GM18868 (cell line): ENCODE data around the gene SCNN1G.
"Not testable (repeated sequence)": the region's sequence is repeated elsewhere in the genome, so short reads cannot be mapped to it uniquely, and the experiment has no call there.

Source experiments
- ATAC-seq: cut with Tn5 transposase; IDR thresholded peaks from one replicate; pipeline ENCODE4 v1.9.1; 2021; ENCODE audit warnings: mild to moderate bottlenecking, moderate library complexity; ENCODE audit not compliant: unreplicated experiment

Gene SCNN1G

DNA sequence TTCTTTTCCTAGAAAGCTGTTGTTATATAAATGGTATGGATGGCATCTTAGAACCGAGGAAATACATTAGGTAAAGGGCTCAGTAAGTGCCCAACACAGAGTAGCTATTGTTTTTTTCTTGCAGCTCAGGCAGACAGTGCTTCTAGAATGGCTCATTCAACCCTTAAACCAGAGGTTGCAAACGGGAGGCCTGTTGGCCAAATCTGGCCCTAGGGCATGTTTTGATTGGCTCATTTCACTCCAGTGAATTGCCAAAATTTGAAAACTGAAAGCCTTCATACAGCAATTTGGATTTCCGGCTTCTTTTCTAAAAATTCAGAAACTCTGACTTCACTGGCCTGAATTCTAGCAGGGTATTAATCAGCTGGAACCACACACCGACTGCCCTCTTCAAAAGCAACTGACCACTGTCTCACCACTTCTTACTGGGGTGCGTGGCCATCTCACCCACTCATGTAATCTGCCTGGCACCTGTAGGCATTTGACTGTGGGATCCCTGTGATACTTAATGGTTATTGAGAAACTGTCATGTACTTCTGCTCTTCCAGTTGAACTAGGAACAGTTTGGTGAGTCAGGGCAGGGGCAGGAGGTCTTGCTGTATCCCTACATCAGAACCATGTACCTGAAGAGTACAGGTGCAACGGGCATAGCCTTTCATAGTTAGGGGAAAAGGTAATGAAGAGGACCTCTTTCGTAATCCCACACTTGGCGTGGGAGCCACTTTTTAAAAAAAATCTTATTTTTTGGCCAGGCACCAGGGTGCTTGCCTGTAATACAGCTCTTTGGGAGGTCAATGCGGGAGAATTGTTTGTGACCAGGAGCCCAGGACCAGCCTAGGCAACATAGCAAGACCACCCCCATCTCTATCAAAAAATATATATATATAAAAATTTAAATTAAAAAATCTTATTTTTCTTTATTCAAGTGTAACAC is 66.0 kb downstream of the SCNN1G start:
- ATAC-seq = no peak

DNA sequence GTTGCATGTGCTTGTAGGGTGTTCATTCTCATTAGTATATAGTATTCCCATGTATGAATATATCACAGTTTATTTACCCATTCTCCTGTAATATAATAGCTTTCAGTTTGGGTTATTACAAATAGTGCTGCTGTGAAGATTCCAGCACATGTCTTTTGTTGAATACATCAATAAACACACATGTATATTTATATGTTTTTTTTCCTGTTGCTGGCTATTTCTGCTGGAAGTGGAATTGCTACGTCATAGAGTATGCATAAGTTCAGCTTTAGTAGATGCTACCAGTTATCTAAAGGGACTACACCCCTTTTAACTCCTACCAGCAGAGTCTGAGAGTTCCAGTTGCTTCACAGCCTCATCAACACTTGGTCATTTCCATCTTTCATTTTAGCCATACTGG is 67.3 kb downstream of the SCNN1G start:
- ATAC-seq = no peak

DNA sequence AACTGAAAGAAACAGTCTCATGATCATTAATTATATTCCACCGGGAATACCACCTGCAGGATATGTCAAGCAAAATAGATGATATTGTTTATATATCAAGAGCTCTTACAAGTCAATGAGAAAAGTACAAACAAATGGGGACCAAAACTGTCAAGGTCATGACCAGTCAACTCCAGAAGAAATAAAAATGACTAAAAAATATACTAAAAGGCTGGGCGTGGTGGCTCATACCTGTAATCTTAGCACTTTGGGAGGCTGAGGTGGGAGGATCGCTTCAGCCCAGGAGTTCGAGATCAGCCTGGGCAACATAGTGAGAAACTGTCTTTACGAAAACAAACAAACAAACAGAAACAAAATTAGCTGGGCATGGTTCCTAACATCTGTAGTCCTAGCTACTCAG is 69.8 kb downstream of the SCNN1G start:
- no peak for ATAC-seq

DNA sequence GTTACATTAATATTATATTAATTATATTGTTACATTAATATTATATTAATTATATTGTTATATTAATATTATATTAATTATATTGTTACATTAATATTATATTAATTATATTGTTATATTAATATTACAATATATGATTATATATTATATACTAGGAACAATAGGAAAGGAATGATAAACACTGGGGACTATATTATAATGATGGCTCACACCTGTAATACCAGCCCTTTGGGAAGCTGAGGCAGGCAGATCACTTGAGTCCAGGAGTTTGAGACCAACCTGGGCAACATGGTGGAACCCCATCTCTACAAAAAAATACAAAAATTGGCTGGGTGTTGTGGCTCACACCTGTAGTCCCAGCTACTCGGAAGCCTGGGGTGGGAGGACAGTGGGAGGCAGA is 71.1 kb downstream of the SCNN1G start:
- ATAC-seq = not testable (repeated sequence)

DNA sequence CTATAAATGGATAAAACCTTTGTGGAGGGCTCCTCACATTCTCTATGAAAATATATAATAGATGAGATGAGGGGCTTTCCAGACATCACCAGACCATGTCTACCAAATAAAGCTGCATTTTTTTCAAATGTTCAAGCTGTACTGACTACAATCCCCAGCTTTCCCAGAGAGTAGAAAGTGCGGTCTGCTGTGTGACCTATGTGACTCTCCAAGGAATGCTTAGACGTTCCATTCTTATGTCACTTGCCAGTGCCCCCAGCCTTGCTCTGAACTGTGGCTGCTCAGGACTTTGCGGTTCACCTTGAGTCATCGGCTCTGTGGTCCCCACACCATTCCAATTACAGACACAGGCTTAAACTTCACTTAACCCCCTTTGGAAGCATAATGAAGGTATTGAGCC is 71.8 kb downstream of the SCNN1G start:
- no peak for ATAC-seq

DNA sequence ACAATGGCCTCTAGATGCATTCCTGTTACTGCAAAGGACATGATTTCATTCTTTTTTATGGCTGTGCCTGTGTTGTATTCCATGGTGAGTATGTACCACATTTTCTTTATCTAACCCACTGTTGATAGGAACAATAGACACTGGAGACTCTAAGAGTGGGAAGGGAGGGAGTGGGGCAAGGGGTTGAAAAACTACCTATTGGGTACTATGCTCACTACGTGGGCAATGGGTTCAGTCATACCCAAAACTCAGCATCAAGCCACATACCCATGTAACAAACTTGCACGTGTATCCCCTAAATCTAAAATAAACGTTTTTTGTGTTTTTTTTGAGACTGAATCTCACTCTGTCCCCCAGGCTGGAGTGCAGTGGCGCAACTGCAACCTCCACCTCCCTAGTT is 72.5 kb downstream of the SCNN1G start:
- no peak for ATAC-seq

DNA sequence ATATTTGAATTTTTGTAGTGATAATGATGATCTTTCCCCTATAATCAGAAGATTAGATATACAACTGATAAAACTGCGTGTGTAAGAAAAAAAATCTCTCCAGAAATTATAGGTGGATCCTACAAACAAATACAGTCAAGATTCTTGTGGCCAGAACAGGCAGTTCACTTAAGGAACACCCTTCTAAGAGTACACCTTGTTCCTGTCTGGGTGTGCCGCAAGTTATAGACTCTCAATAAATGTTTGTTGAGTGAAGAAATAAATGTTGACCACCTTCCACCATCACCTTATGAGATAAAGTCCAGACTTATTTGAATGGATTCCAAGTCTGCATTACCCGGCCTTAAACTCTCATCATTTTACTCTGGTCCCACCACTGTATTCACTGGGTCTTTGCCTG is 73.9 kb downstream of the SCNN1G start:
- no peak for ATAC-seq

DNA sequence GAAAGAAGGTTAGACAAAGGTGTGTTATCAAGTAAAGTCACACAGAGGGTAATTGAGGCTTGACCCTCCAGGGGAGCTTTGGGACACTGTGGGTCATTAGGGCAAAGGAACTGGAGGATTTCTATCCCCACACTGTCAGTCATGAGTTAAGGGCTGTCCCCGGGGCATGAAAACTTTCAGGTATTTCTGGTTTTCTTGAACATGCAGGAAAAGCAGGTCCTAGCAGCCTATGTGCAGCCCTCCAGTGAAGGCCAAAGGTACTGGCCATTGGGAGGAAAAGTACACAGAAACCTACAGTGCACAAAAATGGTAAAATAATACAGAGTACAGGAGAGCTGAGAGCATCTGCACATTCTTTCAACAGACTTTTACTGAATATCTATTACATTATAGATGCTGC is 75.1 kb downstream of the SCNN1G start:
- ATAC-seq = no peak

DNA sequence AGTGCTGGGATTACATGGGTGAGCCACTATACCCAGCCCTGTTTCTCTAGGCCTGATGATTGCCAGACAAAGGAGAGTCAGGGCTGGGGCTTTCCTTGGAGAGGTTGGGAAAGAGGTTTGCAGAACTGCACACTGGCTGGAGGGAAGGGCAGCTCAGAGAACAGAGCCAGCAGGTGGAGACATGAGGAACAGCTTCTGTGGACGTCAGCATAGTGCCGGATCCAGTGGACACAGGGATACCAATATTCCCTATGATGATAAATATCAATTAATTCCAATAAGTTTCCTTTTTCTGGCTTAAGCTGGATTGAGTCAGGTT is 76.3 kb downstream of the SCNN1G start:
- ATAC-seq = no peak
